Superior temporal gyrus (tissue), 1 donor: ENCODE measurements around the gene CAST.

Experiments used
- DNase-seq: peaks from one replicate; pipeline ENCODE4 v3.0.0-alpha.2; 2016; ENCODE audit errors: extremely low spot score

Gene CAST

GRCh38 chr5:96673127-96673526 is 11.0 kb downstream of the CAST start:
- no peak for DNase-seq

GRCh38 chr5:96675882-96676281 is 13.7 kb downstream of the CAST start:
- no peak for DNase-seq

- no peak for DNase-seq
Measured at GRCh38 chr5:96677496-96677895, 15.3 kb downstream of the CAST start.

- no peak for DNase-seq
Measured at GRCh38 chr5:96679293-96679692, 17.1 kb downstream of the CAST start.

- DNase-seq: no peak
Measured at GRCh38 chr5:96680759-96681470, 18.7 kb downstream of the CAST start.

DNA sequence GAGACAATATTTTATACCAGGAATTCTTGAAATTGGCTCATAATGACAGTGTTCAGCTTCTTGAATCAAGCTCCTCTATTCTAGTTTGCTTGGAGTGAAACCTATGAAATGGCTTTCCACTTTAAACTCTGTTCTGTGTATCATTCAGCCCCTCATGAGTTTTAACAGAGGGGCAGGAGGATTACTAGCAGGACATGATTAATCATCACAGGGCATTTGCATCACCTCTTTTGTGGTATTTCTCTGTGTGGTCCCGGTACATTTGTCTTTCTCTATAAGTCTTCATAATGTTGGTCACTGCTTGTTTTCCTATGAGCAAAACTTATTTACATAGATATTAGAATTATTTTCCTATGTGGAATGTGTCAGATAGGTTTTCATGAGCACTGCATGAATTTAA is 21.2 kb downstream of the CAST start:
- DNase-seq: no peak

- DNase-seq: no peak
Measured at GRCh38 chr5:96683810-96684209, 21.6 kb downstream of the CAST start.

DNA sequence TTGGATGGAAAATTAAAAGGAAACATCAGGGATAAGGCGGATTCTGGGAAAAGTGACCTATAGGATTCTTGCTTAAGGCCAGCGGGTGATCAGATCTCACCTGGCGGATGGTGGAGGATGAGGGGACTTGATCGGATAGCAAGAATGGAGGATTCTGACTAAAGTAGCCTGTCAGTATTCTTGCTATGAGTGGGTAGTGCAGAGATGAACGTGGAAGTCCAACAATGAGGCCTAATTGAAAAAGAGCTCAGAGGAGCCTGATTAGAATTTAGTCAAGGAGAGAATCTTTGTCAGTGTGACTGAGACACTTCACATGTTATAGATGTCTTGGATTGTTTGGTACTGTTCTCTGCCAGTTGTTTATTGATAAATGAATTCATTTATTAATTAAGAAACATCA is 24.9 kb downstream of the CAST start:
- no peak for DNase-seq

GRCh38 chr5:96687812-96688453 is 25.8 kb downstream of the CAST start:
- DNase-seq: peak; percentile 61

DNA sequence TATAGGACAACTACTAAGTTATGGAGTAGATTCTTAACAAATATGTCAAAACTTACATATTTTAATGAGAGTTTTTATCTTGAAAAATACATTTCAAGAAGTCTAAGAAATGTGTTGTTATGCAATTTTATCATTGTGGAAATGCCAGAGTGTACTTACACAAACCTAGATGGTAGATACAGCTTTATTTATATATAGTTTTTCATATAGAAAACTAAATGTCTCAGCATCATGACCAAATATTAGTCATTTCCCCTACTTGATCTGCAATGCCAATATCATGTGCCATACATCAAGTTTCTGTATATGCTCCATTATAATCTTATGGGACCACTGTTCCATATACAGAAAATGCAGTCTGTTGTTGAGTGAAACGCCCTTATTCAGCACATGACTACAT is 28.7 kb downstream of the CAST start:
- no peak for DNase-seq

DNA sequence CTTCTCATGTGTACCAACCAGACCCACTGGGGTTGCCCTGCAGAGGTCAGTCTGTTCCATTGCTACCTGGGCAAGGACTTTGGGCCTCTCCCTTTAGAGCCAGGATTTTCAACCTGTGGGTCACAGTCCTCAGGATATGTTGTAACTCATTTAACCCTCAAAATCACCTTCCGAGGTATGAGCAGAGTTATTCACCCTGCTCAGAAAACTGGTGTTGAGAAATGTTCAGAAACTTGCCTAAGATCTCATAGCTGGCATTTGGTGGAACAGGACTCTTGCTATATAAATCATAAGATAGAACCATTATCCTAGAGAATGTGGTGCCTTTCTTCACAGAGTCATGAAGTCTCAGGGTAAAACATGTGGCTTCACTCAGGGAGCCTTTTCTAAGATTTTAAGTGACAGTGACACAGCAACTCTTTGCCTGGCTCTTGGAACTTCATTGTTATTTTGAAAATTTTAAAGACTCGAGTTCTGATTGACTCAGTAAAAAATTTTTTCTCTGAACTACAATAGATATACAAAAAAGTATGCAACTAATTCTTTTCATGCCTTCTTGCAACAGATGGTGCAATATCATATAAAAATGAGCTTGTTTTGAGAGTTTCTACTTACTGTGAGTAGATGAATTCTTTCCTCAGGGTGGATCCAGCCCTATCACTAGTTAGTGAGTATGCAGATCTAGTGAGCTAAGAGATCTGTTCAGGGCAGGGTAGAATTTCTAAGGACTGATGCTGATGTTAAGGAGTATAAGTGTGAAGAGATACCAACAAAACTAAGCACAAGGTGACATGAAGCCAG is 29.5 kb downstream of the CAST start:
- DNase-seq: no peak

DNA sequence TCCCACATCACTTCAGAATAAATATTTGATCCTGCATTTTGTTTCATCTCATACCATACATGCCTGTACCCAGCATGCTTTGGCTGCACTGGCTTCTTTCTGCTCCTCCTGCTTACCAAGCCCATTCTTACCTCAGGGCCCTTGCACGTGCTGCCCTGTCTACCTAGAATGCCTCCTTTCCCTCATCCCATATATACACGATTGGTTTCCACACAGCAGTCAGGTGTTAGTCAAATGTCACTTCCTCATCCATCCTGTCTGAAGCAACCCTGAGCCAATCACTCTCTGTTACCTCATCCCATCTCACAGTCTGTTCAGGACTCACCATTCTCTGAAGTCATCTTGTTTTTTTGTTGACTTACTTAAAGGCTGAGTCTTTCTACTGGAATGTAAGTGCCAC is 30.3 kb downstream of the CAST start:
- no peak for DNase-seq

- peak; percentile 58 for DNase-seq
Measured at GRCh38 chr5:96699186-96699820, 37.1 kb downstream of the CAST start.

DNA sequence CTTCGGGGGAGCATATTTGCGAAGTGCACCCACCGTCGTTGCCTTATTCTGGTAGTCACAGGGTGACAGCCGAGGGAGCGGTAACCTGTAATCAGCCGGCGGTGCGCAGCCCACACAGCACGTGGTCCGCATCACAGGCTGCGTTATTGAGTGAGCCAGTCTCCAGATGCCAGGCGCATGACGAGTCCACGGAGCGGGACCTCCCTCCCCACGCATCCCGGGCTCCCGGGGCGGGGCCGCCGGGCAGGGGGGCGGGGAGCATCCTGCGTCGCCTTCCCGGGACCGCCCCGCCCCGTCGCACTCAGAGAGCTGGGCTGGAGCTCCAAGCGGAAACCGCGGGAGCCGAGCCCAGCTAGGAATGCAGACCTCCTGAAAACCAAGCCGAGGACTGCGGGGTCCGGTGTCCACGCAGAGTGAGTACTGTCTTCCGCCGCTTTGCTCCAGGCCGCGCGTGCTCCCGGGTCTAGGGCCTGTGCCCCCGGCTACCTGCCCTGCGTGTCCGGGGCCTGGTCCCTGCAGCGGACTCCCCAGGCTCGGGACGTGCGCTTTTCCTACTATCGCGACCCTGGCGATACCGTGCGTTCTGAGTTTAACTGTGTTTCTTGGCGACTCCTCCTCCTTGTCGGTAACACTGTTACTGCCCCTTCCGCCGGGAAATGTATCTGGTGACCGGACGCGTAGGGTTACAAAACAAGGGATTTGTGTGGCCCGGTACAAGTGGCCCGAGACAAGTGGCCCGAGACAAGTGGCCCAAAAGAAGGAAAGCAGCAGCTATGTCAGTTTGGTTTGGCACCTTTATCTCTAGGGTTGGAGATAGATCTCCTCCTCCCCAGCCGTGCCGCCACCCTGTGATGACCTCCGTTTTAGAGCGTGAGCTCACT is 40.6 kb downstream of the CAST start:
- peak; percentile 90 for DNase-seq

GRCh38 chr5:96703384-96703920 is 41.3 kb downstream of the CAST start:
- DNase-seq: peak; percentile 63

DNA sequence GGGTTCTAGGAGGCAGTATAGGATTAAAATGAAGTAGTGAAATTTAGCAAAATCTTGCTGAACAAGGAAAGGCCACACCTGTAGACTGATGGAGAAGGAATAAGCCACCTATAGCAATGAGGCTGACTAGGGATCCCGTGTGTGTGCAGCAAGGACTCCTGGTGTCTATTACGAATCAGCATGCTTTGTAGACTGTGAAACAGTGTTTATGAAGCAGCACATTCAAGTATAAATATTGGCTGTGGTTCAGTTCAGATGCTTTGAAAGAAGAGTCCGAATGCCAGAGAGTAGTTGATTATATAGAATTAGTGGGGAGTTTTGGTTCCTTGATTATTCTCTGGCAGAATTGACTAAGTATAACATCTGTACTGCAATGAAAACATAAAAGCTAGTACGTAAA is 41.8 kb downstream of the CAST start:
- DNase-seq: no peak

DNA sequence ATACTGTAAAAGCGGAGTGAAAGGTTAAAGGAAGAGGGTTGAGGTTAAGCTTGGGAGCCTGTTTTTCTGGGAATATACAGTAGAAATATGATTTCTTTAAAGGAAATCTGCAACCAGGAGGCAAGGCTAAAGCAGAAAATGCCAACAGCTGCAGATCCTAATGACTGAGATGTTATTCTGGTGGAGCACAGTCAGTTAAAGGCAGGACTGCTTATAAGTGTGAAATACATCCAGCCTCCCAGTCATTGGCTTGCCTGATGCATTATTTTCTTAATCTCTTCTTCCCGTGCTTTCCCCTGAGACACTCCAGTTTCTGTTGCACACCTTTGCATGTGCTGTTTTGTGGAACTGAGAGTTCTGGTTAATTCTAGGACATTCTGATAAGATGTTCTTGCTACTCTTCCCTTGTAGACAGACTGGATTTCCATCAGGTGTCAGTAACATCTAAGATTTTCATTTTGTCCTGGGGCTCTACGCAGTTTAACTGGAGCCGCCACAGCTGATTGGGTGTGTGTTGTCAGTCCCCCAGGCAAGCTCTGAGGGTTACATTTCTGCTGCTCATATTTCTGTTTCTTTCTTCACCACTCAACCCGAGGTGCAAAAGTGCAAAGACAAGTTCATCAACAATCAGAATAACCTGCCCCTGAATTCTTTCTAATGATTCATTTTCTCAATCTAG is 44.4 kb downstream of the CAST start:
- DNase-seq: no peak

- no peak for DNase-seq
Measured at GRCh38 chr5:96708600-96708999, 46.4 kb downstream of the CAST start.

DNA sequence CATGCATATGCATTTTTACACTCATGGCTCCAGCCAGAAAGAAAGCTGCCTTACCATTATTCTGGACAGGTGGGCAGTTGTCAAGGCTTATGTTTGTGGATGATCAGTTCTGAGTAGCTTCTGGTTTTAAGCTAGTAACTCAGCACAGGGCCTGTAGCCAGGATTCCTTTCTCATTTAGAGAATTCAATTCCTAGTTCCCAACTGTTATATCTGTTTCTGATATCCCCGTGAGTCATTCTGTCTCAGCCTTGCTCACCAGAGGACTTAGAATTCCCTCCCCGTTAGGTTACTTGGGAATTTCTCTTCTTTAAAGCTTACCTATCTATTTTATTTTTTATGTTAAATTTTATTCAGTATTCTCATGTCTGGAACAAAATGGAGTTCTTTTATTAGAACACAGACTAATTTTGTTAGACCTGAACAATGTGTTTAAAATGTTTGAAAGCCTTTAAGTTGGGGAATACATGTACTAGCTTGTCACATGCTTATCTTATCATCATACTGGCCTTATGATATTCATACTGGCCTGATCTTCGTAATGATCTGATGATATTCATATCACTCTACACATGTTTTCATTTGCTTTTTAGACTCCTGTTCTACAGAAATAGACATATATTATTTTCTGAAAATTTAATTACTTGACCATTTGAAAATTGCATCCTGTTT is 47.1 kb downstream of the CAST start:
- no peak for DNase-seq
